ENCODE measurements around the gene OTUD6A.
A peak's percentile ranks its signal among the peaks of the same experiment; 100 is the strongest.

OTUD6A gene, protein sequence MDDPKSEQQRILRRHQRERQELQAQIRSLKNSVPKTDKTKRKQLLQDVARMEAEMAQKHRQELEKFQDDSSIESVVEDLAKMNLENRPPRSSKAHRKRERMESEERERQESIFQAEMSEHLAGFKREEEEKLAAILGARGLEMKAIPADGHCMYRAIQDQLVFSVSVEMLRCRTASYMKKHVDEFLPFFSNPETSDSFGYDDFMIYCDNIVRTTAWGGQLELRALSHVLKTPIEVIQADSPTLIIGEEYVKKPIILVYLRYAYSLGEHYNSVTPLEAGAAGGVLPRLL

DNA sequence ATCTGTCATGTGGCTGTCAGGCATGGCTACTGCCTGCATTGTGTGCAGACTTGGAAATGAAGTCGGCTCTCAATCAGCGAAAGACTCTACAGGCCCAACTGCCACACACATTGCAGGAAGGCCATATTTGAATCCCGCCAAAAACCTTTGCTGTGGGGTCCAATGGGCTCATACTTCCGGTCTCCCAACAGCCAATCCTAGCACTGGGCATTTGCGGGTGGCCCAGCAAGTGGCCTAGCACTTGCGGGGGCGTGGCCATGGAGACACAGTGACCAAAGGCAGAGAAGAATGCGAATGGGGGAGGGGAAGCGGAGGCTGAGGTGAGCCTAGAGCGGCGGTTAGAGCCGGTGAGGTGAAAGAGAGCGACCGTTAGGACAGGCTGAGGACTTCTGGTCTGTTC, at the start of gene OTUD6A:
OTUD6A (plus strand) TSS at position 382 of the 400 bp plus-strand sequence. CDS start 68 bp downstream, outside the sequence.
- no peak for DNase-seq

DNA sequence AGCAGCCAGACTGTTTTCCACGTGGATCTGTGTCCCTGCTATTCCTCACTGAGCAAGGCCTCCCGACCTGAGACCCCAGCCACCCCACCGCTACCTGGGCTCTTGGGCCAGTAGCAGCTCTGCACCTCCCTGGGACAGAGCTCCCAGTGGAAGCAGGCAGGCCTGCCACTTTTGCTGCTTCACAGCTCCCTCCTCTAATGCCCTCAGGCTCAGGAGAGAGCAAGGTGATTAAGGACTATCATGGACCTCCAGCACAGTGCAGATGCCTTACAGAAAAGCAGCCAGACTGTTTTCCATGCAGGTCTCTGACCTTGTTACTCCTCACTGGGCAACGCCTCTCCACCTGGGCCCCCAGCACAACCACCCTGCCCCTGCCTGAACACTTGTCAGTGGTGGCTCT, 49.5 kb upstream of the OTUD6A start:
- no peak for DNase-seq

DNA sequence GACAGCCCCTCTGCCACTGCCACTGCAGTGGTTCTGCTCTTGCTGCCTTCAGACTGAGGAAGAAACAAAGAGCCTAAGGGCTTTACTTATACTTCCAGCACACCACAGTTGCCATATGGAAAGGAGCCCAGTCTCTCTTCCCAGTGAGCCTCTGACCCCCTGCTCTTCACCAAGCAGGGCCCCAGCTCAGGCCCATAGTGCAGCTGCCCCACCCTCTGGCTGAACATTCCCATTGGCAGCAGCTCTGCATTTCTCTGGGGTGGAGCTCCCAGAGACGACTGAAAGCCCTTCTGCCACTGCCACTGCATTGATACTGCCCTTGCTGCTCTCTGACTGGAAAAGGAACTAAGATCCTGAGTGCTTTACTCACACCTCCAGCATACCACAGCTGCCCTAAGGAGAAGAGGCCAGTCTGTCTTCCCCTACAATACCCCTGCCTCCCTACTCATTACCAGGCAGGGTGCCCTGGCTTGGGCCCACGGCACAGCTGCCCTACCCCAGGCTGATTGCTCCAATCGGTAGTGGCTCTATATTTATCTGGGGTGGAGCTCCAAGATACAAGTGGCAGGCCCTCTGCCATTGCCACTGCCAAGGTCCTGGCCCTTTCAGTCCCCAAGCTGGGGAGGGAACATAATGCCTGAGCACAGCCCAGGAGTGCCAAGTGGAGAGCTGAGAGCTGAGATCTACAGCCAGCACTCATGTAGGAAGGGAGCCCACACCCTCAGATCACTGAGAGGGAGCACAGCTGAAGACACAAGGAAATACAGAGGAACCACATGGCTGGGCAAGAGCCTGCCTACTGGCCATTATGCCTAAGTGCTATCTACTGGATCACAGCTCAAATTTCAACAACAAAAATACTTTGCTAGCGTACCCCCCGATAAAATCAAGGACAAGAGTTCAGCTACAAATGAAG, 48.5 kb upstream of the OTUD6A start:
- DNase-seq: no peak

DNA sequence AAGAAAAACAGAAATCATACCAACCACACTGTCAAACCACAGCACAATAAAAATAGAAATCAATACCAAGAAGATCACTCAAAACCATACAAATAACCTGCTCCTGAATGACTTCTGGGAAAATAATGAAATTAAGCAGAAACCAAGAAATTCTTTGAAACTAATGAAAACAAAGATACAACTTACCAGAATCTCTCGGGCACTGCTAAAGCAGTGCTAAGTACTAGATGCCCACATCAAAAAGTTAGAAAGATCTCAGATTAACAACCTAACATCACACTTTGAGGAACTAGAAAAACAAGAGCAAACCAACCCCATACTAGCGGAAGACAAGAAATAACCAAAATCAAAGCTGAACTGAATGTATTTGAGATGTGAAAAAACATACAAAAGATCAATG, 45.7 kb upstream of the OTUD6A start:
- DNase-seq: no peak

DNA sequence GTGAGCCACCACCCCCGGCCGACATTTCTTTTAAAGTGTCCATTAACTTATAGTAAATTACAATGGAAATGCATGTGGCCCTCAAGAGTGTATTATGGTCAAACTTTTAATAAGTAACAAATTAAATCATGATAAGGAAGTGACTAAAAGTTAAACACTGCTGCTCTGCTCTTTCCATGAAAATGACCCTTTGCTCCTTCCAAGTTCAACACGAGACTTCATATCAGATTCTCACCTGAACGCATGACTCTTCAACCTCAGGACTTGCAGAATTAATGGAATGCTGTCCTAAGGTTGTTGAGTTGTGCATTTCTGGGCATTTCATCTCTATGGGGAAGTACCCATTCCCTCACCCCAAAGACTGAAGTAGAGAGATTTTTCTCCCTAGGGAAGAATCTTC, 39.6 kb upstream of the OTUD6A start:
- no peak for DNase-seq

DNA sequence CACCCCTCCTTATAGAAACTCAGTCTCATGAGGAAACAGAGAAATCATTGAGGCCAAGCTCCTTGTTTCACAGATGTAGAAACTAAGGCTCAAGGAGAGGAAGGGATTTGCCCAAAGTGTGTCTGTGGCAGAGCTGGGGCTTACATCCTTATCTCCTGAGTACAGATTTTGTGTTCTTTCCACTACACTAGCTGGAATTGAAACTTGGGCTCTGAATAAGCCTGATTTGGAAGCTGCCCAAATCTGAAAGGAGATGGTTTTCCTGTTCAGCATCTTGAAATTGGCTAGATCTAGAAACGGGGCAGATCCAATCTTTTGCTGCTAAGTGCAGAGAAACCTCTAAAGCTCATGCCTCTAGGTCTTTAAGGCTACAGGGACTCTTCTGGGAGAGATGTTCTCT, 36.8 kb upstream of the OTUD6A start:
- DNase-seq: no peak

DNA sequence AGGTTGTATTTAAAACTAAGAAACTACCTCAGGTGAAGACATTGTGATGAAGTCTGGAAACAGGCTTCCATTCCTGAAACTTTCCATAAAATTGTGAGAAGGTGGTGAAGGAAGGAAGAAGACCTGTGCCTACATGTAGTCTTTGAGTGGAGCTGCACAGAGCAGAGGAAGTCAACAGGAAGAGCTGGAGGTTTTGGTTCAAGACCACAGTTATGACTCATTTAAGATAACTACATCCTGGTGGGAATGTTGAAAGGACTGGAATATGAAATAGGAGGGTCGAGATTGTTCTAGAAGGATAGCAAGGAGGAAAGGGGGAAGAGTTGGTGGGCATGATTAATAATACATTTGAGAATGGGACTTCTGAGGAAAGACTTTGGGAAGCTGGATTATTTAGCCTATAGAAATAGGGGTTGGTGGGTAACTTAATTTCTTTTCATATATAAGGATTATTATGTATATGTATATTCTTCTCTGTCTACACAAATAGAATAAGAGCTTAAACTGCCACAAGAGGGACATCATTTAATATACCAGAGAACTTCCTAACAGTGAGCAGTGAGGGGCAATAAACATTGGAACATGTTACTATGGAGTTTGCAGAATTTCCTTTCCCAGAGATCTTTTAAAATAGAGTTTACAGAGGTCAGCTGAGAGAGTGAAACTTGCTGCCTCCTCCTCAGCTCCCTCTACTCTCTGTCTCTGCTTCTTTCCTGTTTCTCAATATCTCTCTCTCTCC, 36.0 kb upstream of the OTUD6A start:
- DNase-seq: no peak

DNA sequence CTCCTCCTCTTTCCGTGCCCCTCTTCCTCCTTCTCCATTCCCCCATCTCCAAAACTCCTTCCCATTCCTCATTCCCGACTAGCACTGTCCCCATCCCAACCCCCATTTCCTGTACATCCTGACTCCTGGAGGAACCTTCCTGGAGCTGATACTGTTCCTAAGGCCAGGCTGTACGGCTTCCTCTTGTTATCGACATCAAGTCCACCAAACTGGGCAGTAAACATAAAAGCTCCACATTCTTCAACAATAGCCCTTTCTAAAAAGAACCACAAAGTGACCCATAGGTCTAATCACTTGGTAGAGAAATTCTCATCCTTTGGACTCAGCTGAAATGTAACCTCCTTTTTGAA, 35.4 kb upstream of the OTUD6A start:
- no peak for DNase-seq

DNA sequence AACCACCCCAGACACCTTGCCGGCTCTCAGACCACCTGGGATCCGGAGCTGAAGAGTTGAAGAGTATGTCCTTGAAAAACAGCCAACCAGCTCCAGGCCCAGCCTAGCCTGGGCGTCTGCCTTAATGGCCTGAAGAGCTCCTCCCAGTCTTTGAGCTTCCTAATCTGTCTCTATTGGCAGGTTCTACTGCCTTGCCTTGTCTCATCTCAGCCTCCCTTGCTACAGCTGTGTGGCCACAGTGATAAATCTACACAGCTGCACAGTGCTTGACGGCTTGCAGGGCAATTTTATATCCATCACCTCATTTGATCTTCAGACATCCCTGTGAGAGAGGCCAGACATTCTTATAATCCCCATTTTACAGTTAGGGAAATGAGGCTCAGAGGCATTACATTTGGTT, 32.4 kb upstream of the OTUD6A start:
- no peak for DNase-seq

DNA sequence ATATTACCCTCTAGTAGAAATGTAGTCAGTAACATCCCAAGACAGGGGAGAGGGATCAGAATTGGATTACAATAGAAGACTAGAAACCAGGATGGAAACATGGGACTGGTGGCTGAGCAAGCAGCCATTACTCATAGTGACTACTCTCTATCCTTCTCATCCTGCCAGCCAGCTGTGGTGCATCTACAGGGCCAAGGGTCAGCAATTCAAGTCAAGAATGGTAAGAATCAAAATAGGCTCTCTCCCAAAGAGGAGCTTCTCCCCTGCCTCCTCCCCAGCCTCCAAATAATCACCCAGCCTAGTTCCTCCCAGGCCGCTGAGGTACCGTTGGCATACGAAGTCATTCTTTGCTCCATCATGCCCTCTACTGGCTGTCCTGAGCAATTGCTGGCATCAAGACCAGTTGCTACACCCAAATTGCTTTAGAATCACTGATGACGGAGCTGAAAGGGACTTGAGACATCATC, 31.9 kb upstream of the OTUD6A start:
- DNase-seq: peak; percentile 16

DNA sequence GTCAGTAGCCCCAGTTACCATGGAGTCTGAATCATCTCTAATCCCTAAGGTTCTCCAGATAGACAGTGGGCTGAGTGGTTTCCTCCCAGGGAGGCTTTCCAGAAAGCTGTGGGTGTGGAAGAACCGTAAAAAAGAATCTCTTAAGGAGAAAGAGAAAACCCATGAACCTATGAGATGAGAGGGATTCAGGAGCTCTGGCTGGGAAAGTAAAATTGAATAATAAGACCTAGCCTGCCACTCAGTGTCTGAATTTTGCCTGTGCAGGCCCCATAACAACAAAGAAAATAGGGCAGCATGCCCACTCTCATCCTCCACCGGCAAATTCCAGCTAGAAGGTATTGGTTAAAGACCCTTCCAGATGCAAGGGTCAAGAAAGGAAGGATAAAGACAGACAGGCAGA, 29.5 kb upstream of the OTUD6A start:
- no peak for DNase-seq

DNA sequence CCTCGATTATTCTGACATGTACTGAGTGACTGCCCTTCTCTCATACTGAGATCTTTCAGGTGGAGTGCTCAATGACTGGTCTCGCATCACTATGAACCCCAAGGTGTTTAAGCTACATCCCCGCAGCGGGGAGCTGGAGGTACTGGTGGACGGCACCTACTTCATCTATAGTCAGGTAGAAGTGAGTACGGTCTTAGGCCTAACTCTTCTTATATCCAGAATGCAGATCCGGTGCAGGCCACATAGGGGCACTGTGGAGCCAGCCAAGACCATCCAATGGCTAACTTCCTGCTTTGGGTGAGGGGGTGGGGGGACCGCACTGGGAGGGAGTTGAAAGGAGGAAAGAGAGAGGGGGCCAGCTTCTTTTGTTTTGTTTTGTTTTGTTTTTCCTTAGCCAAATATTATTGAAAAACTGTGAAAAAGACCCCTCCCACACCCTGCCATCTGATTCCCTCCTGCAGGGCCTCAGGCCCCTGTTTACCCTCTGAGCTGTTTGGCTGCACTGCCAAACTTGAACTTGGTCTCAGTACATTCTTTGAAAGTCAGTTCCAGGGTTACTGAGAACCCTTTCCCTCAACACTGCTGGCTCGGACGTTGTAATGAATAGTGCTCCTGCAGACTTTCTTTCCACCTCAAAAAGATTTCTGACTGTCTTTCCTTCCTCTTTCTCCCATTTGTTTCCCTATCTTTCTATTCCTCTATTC, 28.8 kb upstream of the OTUD6A start:
- peak; percentile 6 for DNase-seq

DNA sequence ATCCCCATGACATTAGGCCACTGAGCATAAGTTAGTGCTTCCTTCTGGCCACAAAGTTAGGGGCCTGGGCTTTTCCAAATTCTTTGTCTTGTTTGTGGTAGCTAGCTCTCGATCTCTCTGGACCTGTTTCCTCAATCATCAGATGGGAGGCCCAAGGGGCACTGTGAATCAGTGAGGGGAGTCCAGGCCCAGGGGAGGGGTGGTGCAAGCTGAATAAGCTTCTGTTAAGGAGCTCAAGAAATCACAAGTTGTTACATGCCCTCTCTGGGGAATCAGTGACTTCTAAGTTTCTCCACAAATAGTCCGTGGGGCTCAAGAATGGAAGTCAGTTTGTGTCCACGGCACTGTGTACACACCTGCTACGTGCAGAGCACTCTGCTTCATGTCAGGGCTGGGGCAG, 27.6 kb upstream of the OTUD6A start:
- DNase-seq: no peak

DNA sequence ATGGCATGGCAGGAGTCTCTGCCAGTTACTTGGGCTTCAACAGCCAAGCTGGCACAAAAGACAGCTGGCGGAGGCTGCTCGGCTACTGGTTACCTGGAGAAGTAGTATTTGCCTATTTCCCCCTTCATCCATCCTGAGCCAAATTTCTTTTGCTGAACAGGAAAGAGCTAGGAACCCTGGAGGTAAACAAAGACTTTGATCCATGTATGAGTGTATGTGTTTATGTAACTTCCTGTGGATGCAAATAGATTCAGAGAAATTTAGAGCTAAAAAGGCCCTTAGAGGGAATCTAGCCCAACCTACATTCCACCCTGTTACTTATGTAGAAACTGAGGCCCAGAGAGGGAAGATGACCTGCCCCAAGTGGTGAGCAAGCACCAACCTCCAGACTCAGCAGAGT, 23.7 kb upstream of the OTUD6A start:
- DNase-seq: no peak

DNA sequence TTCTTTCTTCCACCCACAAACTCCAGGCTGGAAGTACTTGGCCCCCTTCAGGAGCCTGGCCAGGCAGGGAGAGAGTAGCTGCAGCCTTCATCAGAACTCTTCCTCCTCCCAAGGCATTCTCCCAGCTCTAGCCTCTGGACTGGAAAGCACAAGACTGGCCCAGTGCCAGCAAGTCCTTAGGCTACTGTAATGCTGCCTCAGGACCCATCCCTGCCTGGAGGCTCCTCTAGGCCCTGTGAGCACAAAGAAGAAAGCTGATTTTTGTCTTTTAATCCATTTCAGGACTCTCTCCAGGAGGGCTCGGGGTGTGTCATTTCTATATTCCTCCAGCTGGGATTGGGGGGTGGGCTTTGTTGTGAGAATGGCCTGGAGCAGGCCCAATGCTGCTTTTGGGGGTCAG, 23.3 kb upstream of the OTUD6A start:
- DNase-seq: peak; percentile 0

DNA sequence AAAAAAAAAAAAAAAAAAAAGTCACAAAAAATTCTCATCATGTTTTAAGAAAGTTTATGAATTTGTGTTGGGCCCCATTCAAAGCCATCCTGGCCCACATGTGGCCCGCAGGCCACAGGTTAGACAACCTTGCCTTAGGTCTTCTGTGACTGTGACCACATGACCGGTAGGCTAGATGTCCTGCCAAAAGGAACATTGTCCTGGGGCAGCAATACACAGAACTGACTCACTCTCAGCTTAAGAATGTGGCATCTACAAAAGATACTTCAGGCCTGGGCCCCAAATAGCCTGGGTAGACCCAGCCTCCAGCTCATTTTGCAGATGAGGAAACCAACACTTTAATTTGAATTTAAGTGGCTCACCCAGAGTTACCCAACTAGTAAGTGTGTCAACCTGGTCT, 22.5 kb upstream of the OTUD6A start:
- DNase-seq: no peak

DNA sequence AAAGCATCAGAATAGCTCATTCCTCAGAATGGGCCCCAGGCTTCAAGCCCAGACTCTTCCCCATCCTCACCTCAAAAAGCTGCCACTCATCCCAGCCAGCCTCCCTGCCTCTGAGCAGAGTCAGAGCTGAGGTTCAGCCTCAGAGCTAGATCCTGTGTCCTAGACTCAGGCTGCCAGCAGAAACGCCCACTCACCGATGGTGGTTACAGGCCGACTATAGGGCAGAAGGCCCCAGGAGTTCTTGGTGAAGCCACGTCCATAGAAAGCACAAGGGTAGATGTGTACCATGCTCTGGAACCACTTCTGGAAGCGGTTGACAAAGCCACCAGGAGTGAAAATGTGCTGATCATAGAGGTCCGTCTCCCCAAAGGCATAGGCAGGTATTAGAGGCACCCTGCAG, 20.3 kb upstream of the OTUD6A start:
- no peak for DNase-seq

DNA sequence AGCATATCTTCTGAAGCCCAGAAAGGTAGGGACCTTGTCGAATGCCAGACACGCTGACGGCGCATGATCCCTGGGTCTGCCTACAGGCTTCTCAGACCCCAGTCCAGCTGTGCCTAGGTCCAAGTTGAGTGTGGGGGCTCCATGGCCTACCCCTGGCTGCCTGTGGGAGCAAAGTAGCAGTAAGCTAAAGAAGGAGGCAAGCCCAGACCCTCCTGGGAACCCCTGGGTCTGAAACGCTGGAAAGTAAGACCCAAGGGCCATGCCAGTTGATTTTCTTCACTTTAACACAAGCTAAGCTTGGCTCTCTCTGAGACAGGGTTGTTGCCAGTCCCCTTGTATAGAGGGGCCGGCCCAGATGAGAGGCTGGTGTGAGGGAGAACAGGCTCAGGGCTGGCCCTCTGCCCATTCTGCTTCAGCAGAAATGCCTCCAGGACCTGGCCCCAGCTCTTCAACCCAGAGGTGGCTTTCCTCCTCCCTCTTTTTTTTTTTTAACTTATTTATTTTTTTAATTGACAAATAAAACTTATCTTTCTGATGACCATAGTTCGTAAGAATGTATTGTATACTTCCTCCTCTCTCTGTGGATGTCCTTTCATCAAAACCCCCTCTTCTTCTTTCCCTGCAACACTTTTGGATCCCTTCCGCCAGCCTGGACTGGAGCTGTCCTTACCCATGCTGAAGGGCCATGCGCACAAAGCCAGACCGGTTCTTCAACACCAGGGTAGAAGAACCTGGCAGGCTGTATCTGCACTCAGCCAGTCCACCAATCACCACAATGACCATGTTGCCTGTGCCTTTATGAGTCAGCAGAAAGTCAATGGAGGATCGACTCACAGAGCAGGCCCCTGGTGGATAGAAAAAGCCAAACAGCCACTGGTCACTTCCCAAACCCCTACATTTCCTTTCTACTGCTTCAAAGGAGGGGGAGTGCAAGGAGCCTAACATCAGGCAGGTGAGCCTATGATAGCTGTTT, 19.6 kb upstream of the OTUD6A start:
- DNase-seq: no peak

DNA sequence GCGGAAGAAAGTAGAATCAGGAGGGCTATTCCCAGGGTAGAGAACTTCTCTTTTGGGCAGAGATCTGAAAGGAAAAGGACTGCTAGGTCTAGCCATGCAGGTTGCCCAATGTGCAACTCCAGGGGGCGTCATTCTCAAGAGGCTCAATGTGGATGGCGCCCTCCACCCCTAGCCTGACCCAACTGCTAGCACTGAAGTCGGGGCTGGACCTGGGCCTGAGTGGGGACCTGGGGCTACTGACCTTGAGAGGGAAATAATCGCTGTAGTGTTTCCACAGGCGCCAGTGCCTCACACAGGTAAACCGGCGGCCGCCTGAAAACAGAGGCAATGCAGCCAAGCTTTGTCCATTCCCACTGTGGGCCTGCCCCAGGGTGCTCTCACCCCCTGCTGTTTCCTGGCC, 18.6 kb upstream of the OTUD6A start:
- DNase-seq: no peak

DNA sequence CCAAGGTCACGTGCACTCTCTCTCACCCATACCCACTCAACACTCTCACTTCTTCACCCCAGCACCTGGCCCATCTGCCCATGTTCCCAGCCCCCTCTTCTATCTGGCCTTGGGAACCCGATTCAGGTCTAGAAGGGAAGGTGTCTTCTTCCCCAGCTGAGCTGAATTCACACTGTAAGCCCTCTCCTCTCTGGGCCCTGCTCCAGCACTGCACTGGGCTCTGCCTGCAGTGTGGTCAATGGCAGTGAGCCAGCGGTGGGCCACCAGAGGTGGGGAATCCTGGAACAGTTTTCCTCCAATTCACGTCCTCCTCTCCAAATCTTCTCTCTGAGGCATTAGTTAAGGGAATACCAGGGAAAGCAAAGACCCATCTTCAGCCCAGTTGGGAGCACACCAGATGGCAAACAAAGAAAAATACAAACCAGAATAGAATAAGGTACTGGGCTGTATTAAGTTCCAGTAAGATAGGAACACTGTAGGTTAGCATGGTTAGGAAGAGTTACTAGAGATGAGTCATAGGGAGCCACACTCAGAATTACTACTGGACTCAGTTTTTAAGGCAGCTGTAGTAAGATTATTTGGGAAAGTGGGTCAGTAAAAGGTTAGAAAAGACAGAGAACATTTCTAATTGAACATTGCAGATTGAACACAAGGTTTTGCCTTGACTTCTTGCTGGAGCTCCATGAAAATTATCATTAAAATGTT, 17.6 kb upstream of the OTUD6A start:
- no peak for DNase-seq

DNA sequence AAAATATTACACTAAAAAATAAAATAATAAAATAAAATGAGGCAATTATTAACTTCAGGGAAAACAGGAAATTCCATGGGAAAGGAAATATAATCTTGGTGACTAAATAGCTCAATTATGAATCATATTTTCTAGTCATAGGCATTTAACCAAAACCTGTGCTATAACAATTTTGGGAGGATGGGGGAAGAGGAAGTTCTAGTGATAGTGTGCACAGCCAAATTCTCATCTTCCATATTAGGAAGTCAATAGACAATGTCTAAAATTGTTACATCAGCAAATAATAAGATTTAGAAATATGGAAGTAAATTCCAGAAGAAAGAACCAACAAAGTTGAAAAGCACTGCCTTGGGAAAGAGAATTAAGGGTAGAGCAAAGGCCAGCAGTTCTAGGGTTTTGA, 15.3 kb upstream of the OTUD6A start:
- no peak for DNase-seq

Measured in NCI-H1105 (cell line).